PC-3 (cell line): Measurements from ENCODE around the gene IDI2.

Experiments used
- CTCF ChIP-seq: fragments of 300-600 bp; sonication (generic); conservative IDR thresholded peaks from 2 replicates; pipeline ENCODE4 v1.5.1; 2017; ENCODE audit warnings: antibody characterized with exemption, low read depth, mild to moderate bottlenecking, low read length
- EZH2 ChIP-seq: fragments of 300-600 bp; sonication (generic); IDR thresholded peaks from one replicate; pipeline ENCODE4 v1.6.1; 2017; ENCODE audit warnings: antibody characterized with exemption, mild to moderate bottlenecking, low read length; ENCODE audit not compliant: unreplicated experiment
- EZH2phosphoT487 ChIP-seq: fragments of 300-600 bp; sonication (generic); IDR thresholded peaks from 2 replicates; pipeline ENCODE4 v1.6.1; 2018; ENCODE audit warnings: mild to moderate bottlenecking, antibody characterized with exemption, low read length, borderline replicate concordance

- TF ChIP-seq CTCF (no peak), EZH2 (no peak), EZH2phosphoT487 (no peak)
Measured at GRCh38 chr10:1022413-1022812, 3.2 kb downstream of the IDI2 start.
